Right kidney (tissue), 1 donor: ENCODE measurements around the gene TNFAIP2.
"Not testable (repeated sequence)": the region's sequence is repeated elsewhere in the genome, so short reads cannot be mapped to it uniquely, and the experiment has no call there.

ENCODE experiments used
- DNase-seq: peaks from one replicate; pipeline ENCODE4 v3.0.0-alpha.2; 2016

The TNFAIP2 gene

GRCh38 chr14:103135333-103136260, 12.3 kb downstream of the TNFAIP2 start:
- DNase-seq = no peak

GRCh38 chr14:103136388-103137271, 13.4 kb downstream of the TNFAIP2 start:
- DNase-seq = no peak

- no peak for DNase-seq
These were observed 14.5 kb downstream of the TNFAIP2 start for GRCh38 chr14:103137689-103138300.

GRCh38 chr14:103138301-103139131, 15.3 kb downstream of the TNFAIP2 start:
- DNase-seq = peak; percentile 75

GRCh38 chr14:103139132-103140025, 16.1 kb downstream of the TNFAIP2 start:
- no peak for DNase-seq

- DNase-seq = no peak
These were observed 17.3 kb downstream of the TNFAIP2 start for GRCh38 chr14:103140316-103141109.

GRCh38 chr14:103141117-103141796, 18.0 kb downstream of the TNFAIP2 start:
- DNase-seq = no peak

GRCh38 chr14:103142026-103142425, 18.8 kb downstream of the TNFAIP2 start:
- DNase-seq = no peak

GRCh38 chr14:103142721-103143302, 19.6 kb downstream of the TNFAIP2 start:
- no peak for DNase-seq

- DNase-seq = no peak
These were observed 20.2 kb downstream of the TNFAIP2 start for GRCh38 chr14:103143506-103143905.

GRCh38 chr14:103144085-103144484, 20.8 kb downstream of the TNFAIP2 start:
- no peak for DNase-seq

- no peak for DNase-seq
These were observed 23.0 kb downstream of the TNFAIP2 start for GRCh38 chr14:103146141-103146709.

- no peak for DNase-seq
These were observed 26.3 kb downstream of the TNFAIP2 start for GRCh38 chr14:103149351-103150237.

- no peak for DNase-seq
These were observed 28.1 kb downstream of the TNFAIP2 start for GRCh38 chr14:103151270-103151945.

- no peak for DNase-seq
These were observed 31.7 kb downstream of the TNFAIP2 start for GRCh38 chr14:103155010-103155409.

- not testable (repeated sequence) for DNase-seq
These were observed 32.2 kb downstream of the TNFAIP2 start for GRCh38 chr14:103155416-103155815.
